GM19351 (cell line): ENCODE data around the gene RAB11FIP4.

ENCODE experiments used
- ATAC-seq: cut with Tn5 transposase; IDR thresholded peaks from one replicate; pipeline ENCODE4 v1.9.1; 2021; ENCODE audit warnings: mild to moderate bottlenecking, moderate library complexity; ENCODE audit not compliant: unreplicated experiment

RAB11FIP4 gene

DNA sequence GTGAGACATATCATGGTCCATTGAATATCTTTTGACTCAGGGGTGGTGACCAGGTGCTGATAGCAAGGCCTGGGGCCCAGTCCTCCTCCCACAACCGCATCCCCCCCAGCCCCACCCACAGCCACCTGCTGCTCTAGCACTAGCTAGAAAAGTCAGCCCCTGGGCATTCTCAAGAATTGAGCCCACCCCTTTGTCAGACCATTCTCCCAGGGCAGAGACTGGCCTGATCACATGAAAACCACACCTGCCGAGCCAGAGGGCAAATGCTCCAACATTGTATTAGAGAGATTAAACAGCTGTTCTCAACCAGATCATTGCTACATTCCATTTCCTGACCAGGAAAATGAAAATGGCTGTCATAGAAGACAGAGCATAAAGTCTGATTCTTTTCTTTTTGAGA, 62.4 kb downstream of the RAB11FIP4 start:
- ATAC-seq: no peak

DNA sequence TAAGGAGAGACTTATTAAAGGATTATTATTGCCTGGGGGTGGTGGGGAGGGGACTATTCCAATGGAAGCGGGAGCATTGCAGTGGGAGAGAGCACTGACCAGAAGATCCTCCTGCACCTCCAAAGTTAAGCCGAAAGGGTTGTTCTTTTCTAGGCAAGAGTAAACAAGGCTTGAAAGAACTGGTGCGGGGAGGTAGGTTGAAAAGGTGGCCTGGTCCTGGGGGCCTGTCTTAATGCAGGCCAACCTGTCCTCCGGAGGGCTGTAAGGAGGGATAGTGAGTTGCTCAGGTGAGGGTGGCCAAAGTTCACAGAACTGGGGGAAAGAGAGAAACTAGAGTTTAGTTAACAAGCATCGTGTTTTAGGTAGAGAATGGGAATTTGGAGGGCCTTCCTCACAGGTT, 65.3 kb downstream of the RAB11FIP4 start:
- ATAC-seq: no peak

DNA sequence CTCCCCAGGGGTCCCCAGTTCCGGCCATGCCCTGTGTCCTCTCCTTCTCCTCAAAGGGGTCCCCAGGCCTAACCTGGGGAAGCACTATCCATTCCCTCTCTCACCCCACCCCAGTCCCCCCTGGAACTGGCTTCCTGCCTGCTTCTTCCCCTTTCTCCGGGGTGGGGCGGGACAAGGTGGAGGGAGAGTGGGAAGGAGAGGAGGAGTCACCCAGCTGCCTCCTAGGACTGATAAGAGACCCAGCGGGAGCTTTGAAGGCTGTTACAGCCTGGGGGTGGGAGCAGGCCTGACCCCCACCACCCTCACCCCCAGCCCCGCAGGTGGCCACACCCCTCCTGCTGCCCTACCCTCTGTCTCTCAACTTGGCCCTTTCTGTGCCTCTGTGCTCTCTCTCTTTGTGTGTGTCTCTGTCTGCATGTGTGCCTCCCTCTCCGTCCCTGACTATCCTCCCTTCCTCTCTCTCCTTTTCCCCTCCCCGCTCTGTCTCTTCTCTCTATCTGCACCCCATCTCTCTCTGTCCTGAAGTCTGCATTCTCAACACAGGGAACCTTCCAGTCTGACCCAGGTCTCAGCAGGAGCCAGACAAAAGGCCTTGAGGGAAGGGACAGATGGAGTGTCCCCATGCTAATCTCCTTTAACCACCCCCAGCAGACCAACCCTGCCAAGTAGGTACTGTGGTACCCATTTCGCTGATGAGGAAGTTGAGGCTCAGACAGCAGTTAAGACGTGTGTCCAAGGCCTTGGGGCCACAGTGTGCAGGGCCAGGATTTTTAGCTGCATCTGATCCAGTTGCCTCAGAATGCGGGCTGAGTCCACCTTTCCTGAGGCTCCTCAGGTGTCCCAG, 66.1 kb downstream of the RAB11FIP4 start:
- no peak for ATAC-seq

DNA sequence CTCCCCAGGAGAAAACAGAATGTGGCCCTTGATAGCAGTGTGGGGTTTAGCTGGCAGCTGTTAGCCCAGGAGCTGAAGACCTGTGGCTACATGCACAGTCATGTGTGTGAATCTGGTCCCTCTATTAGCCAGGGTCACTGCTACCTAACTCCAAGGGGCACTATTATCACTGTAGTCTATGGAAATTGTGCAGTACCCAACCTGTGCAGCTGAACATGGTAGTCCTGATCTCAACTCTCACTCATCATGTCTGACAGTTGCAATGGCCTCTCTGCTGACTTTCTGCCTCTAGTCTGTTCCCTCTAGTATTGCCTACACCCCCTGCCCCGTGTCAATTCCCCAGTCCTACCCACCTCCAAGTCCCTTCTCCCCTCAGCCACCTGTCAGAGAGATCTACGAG, 67.4 kb downstream of the RAB11FIP4 start:
- ATAC-seq: no peak

DNA sequence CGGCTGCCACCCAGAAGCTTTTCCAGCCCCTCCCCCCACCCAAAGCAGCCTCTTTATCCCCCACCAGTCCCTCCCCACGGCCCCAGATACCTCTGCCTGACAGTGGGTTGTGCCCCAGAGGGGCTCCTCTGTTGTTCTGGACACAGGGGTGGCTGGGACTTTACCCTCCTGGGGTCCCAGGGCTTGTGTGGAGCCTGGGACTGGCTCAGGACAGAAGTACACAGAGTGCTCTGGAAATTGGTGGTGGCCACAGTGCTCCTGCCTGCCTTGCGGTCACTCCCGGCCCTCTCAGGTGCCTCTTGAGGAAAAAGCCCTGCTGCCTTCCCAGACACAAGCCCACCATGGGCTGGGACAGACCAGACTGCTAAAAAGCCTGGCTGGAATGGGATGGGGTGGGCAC, 68.2 kb downstream of the RAB11FIP4 start:
- ATAC-seq: no peak

DNA sequence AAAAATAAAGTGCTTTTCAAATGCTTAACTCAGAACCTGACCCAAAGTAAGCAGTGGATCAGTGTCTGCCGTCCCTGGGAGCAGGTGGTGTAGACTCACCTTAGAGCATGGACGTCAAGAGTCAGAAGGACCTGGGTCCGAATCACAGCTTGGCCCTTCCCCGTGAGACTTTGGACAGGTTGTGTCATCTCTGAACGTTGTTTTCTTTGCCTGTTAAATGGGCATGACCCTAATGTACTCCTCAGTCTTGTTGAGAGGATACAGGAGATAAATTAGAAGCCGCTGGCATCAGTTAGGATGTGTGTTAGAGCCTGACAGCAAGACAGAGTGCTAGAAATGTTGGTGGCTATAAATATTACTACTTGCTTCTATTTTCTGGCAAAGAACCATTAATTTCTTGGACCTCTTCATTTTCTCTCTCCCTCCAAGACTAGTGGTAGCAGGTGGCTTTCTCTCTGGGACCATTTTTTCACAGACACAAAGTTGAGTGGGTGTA, 68.8 kb downstream of the RAB11FIP4 start:
- ATAC-seq: no peak

DNA sequence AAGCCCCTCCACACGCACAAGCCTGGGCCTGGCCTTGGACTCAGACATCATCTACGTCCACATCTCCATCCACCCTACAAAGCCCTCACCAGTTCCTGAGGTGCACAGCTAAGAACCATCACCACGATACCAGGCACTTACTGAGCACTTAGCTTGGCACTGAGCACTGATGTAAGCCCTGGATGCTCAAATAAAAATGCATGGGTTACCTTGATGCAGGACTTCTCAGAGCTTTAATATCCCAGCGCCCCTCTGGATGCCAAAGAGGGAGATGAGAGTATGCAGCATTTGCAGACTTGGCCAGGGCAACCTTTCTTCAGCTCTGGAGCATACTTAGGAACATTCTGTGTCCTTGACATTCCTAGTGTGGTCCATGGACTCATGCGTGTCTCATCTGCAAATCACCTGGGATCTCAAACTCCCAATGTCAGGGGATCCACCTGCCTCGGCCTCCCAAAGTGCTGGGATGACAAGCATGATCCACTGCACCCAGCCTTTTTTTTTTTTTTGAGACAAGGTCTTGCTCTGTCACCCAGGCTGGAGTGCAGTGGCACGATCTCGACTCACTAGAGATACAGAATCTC, 69.8 kb downstream of the RAB11FIP4 start:
- ATAC-seq: no peak

DNA sequence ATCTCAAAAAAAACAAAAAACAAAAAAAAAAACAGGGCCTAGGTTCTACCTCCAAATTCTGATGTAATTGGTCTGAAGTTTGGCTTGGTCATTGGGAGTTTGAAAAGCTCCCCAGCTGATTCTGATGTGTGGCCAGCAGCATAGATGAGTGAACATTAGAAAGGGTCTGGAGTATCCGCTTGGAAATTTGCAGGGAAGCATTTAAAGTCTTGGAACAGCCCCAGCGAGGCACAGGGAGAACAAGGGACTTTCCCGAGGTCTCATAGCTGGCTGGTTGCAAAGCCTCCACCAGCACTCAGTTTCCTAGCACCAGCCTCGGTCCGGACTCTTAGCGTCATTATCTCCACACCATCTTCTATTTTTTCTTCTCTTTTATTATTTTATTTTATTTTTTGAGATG, 70.8 kb downstream of the RAB11FIP4 start:
- no peak for ATAC-seq

DNA sequence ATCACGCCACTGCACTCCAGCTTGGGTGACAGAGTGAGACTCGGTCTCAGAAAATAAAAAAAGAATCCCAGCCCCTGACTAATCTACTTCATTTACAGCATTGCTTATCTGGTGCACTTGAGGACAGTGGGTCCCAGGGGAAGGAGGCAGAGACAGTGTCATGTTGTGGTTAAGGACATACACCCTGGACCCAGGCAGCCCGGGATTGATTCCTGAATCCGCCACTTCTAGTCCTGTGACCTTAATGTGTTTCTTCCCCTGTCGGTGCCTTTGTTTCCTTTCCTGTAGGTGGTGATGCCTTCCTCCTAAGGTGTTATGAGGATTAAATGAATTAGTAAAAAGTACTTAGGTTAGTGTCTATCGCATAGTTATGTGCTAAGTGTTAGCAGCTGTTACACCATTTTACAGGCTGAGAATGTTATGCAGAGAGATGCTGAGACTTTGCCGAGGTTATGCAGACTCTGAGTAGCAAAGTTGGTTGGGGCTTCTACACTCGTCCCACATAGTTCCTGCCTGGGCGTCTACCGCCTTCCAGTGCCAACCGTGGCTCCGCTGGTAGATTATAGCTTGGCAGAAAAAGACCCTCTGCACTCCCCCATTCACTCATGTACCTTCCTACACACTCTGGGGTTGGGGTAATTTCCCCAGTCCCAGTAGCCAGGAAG, 74.8 kb downstream of the RAB11FIP4 start:
- ATAC-seq: no peak

DNA sequence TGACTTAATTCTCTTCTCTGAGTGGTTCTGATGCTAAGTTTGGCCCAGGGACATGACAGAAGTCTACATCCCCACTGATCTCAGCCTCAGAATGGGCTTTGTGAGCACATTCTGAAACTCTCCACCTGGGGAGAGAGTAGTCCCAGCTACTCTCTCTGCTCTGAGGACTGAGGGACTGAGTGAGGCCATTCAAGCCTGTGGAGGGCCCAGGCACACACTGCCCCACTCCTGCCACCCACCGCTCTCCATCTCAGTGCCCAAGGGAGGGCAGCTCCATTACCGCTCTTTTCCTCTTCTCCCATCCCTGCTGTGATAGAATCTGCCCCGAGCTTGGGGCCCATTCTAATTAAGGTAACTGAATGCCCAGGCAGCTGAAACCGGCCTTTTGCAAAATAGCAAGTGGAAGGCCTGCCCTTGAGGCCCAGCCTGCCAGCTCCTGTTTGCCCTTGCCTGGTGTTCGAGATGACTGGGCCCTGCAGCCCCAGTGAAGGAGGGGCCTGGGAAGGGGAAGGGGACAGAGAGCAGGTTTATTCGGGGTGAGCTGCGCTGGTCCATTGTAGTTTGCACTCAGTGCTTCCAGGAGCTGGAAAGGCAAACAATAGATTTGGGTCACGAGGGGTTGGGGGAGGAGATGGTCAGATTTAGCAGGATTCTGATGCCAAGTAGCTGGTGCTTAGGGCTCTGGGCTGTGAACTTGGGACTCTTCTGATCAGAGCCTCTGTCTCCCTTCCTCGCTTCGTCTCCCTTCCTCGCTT, 76.2 kb downstream of the RAB11FIP4 start:
- no peak for ATAC-seq

DNA sequence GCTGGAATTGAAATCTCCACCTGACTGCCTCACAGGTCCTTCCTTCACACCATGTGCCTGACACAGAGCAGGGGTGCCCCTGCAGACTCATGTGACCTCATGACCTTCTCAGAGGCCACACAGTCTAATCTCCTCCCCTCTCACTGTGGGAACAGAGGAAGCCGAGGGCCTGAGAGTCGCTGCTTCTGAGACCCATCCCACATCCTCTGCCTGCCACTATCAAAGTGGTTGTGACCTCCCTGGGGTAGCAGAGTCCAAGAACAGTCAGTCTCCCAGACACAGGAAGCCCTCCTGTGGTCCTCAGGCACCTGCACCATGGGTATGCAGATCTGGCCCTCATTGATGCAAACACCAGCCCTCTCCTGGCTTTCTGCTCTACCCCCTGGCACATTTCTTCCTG, 78.5 kb downstream of the RAB11FIP4 start:
- no peak for ATAC-seq

DNA sequence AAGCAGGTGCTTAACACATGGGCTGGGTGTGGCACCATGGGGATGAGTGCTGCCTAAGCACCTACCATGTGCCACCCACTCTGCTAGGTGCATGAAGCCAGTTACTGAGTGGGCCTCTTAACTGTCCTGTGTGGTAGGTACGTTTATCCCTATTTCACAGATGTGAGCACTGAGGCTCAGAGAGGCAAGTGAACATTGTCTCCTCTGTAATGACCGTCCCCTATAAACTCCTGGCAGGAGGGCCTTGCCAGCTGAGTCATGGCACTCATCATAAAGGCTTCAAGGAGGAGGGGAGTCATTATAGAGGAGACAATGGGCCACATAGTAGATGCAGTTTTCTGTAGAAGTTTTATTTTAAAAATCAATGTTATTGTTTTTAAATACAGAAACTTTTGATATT, 79.1 kb downstream of the RAB11FIP4 start:
- ATAC-seq: no peak

DNA sequence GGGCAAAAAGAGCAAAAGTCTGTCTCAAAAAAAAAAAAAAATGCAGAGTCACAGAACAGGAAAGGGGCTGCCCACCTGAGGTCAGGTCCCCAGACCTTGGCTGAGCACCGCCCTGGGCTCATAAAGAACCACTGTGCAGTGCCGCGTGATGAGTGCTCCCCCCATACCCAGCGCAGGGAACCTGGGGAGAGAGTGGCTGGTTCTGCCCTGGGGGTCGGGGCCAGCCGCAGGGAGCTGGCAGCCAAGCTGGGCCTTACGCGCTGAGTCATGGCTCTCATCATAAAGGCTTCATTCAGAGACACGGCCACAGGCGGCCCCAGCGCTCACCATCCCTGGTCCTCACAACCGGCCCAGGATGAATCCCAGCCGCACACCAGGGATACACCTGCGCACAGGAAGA, 80.7 kb downstream of the RAB11FIP4 start:
- no peak for ATAC-seq

DNA sequence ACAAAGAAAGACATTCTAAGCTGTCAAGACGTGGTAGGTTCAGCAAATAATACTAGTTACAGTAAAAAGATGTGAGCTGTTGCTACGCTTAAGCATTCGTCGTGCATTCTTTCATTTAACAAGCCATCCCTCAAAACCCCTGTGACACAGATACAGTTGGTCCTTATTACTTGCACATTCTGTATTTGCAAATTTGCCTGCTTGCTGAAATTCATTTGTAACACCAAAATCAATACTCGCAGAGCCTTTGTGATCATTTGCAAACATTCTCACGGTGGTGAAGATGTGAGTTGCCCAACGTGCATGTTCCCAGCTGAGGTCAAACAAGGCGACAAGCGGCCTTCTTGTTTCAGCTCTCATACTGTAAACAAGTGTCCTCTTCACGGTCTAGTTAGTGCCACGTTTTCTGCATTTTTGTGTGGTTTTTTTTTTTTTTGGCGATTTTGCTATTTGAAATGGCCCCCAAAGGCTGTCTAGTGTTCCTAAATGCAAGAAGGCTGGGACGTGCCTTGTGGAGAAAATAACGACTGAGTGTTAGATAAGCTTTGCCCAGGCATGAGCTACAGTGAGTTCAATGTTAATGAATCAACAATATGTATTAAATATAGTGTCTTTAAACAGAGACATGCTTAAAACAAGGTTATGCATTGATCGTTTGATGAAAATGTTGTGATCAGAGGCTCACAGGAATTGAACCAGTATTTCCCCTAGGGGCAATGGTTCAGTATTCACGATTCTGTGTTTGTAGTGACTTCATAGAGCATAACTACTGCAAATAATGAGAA, 84.1 kb downstream of the RAB11FIP4 start:
- no peak for ATAC-seq

DNA sequence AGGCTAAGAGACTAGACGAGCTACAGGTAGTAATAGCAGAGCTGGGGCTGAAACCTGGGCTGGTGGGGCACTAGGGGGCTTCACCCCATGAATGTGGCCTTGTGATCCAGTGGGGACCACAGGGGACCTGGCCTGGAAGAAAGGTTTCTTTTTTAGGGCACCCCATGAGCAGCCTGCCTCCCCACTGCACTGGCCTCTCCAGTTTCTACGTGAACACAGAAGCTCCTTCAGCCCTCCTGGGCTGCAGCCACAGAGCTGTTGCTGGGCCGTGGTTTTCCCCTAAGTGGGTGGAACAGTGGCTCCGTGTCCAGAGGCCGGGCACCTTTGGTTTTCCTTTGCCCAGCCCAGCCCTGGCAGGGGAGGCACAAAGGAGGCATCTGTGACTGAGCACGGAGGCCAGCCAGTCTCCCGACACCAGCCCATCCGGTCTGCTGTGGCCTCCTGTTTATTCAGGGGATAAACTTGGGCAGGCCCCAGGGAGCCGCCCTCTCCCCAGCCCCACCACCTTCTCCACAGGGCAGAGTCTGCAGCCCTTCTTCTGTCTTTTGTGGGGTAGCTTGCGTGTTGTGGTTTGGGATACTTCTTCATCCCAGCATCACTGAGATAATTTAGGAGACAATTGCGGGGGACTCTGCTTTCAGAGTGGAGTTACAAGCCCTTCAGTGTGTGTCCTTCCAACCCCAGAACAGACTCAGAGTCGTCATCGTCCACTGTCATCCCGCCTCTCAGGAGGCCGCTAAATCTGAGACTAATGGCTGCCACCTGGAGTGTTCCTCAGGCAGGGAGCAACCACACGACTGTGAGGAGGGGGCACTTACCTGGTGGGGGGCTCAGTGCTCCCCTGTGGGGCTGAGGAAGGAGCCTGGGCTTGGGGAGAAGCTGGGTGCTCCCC, 85.3 kb downstream of the RAB11FIP4 start:
- no peak for ATAC-seq

DNA sequence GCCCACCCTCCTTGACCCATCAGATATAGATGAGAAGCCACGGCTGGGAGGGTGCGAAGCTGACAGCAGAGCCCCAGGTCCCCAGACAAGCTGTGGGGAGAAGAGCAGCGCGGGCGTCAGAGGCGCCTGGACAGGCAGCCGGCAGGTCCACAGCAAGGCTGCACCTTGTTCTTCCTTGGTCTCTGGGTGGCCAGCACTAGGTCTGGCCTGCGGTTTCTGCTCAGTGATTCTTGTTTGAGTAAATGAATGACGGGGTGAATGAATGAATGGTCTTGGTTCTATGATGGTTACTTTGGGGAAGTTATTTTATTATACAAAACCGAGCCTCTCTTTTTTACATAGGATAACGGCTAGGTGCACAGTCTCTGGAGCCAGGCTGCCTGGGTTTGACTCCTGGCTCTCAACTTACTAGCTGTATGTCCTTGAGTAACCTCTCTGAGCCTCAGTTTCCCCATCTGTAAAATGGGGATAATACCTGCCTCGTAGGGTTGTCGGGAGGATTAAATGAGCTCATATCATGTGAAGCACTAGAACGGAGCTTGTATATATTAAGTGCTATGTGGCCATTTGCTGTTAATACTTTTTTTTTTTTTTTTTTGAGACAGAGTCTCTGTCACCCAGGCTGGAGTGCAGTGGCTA, 86.1 kb downstream of the RAB11FIP4 start:
- ATAC-seq: no peak

DNA sequence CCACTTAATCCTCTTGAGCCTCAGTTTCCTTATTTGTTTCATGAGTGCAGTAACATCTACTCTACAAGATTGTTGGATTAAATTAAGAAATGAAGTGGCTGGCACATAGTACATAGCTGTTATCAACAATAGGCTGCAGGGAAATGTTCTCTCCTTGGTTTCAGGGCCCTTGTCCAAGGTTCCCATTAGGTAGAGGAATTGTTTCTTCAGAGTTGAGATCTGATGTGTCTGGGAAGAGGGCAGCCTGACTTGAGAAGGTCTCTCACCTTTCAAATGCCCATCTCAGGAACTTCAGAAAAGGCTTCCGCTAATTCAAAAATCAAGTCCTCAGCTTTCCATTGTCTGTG, 87.6 kb downstream of the RAB11FIP4 start:
- ATAC-seq: no peak

DNA sequence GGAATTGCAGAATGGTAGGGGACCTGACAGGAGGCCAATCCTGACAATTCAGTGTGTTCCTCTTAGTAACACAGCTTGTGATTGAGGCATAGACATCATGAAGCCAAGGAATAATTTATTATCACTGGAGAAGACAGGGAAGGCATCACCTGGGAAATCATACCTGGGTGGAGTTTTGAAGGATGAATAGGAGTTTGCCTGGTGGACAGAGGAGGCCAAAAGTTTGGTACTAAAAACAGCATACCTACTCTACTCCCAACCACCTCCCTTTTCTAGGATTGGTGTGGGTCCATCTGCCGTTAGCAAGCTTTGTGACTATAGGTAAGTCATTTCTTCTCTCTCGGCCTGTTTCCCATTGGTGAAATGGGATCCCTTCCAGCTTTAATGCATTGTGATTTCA, 88.0 kb downstream of the RAB11FIP4 start:
- no peak for ATAC-seq

DNA sequence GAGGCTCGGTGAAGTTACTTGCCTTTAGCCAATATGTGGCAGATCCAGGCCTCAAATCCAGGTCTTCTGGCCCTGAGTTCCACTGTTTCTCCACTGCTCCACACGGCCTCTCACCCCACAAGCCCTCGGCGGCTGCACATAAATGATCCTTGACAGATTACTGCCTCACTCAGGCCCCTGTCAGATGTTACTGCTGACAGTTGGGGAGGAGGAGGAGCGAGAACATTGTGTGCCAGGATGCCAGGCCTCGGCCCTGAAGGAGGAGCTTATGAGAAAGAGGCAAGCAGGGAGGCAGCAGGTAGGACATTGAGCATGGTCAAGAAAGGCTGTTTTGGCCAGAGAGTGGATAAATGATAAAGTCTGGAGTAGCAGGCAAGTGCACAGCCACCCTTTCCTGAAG, 88.6 kb downstream of the RAB11FIP4 start:
- ATAC-seq: no peak
